ENCODE results near the gene ZNF33B. TPM values are rescaled to one million over a fixed set of nuclear protein-coding genes. Genes with fewer than 3 reads are reported as not detected.

The ZNF33B gene
- total RNA-seq, 2 experiments from 2014 or later, result 12.6 to 19.9 TPM

GRCh38 chr10:42544945-42545344 is 93.4 kb downstream of the ZNF33B start:
- no TSS peak for BruUV-seq (replicated peaks)
- no peaks in the 10 kb centered on the region for H3K9me2 ChIP-seq (ENCODE audit: insufficient read depth, low read length)

GRCh38 chr10:42543840-42544372 is 94.5 kb downstream of the ZNF33B start:
- H4K20me1 ChIP-seq (ENCODE audit: insufficient read depth, low read length), result no peaks in the 10 kb centered on the region
- peaks cover 71% of the 10 kb centered on the region for H3K36me3 ChIP-seq (ENCODE audit: insufficient read depth, low read length)
- peaks cover 25% of the 10 kb centered on the region; the same call in 1 of the 2 replicates for H3K9me3 ChIP-seq (ENCODE audit: low read length)
- H2AFZ ChIP-seq (ENCODE audit: low read length), result no peak overlapping the region
- TF ChIP-seq CTCF (conservative IDR thresholded peaks at IDR 0.05; ENCODE audit: low read length) (no peak), EZH2phosphoT487 (IDR thresholded peaks at IDR 0.05; ENCODE audit: borderline replicate concordance, low read depth, low read length) (no peak)
- DNase-seq (ENCODE audit: low spot score), result no peak
- no peak overlapping the region for H3K4me3 ChIP-seq (ENCODE audit: low read depth, low read length, poor library complexity, severe bottlenecking)
- H3K79me2 ChIP-seq (ENCODE audit: insufficient read depth, low read depth, low read length), result peaks cover 21% of the 10 kb centered on the region; the same call in 1 of the 2 replicates
- H3K27ac ChIP-seq (ENCODE audit: low read depth, low read length, poor library complexity, severe bottlenecking), result no peak overlapping the region
- BruUV-seq (replicated peaks), result no TSS peak
- intact Hi-C loops (cut with micrococcal nuclease; ENCODE audit: unreplicated experiment), result no loop called here
- CTCF ChIA-PET (ENCODE audit: unreplicated experiment), result no interaction called here
- no peak overlapping the region for H3K4me2 ChIP-seq (ENCODE audit: low read length)
- POLR2A ChIA-PET, result interaction anchor here (0.6 kb wide), 1 partner anchor 90 kb away, joined by 3 read pairs; no protein-coding TSS in a partner anchor
- no peaks in the 10 kb centered on the region for H3K9me2 ChIP-seq (ENCODE audit: insufficient read depth, low read length)
- H3K4me1 ChIP-seq (ENCODE audit: insufficient read depth, low read length, poor library complexity, severe bottlenecking), result no peaks in the 10 kb centered on the region

More at GRCh38 chr10:42544945-42545344, 93.4 kb downstream of the ZNF33B start:
- no peak overlapping the region for H2AFZ ChIP-seq (ENCODE audit: low read length)
- H3K36me3 ChIP-seq (ENCODE audit: insufficient read depth, low read length), result peaks cover 69% of the 10 kb centered on the region
- peaks cover 25% of the 10 kb centered on the region; the same call in 1 of the 2 replicates for H3K9me3 ChIP-seq (ENCODE audit: low read length)
- no peak overlapping the region for H3K4me2 ChIP-seq (ENCODE audit: low read length)
- TF ChIP-seq CTCF (conservative IDR thresholded peaks at IDR 0.05; ENCODE audit: low read length), result no peak
- no peak for TF ChIP-seq EZH2phosphoT487 (IDR thresholded peaks at IDR 0.05; ENCODE audit: borderline replicate concordance, low read depth, low read length)
- peaks cover 2% of the 10 kb centered on the region for H3K4me1 ChIP-seq (ENCODE audit: insufficient read depth, low read length, poor library complexity, severe bottlenecking)
- CTCF ChIA-PET (ENCODE audit: unreplicated experiment), result no interaction called here
- no peak for DNase-seq (ENCODE audit: low spot score)
- peaks cover 20% of the 10 kb centered on the region; the same call in 1 of the 2 replicates for H3K79me2 ChIP-seq (ENCODE audit: insufficient read depth, low read depth, low read length)
- intact Hi-C loops (cut with micrococcal nuclease; ENCODE audit: unreplicated experiment), result no loop called here
- no peak overlapping the region for H3K4me3 ChIP-seq (ENCODE audit: low read depth, low read length, poor library complexity, severe bottlenecking)
- POLR2A ChIA-PET, result interaction anchor here (0.9 to 1.0 kb wide), 2 partner anchors 9 to 21 kb away, joined by 3 to 4 read pairs; no protein-coding TSS in a partner anchor
- no peaks in the 10 kb centered on the region for H4K20me1 ChIP-seq (ENCODE audit: insufficient read depth, low read length)
- no peak overlapping the region for H3K27ac ChIP-seq (ENCODE audit: low read depth, low read length, poor library complexity, severe bottlenecking)

Small RNAs within 50 kb of the gene (small RNA-seq; reads per million reads assigned to genes)
- gene AL022345.1 (not detected), gene AL022345.2 (not detected), gene AL022345.3 (not detected), gene FXYD6P1 (not detected), gene RNU6-1170P (not detected)

Other genes with a start within 250 kb of the ZNF33B start
- gene BMS1, start 144.2 kb upstream of the ZNF33B start, total RNA-seq (2014; rRNA removed; shearing (Covaris generic)), result 14.9 and 17.3 TPM in 2 replicates
- 16.0 and 20.2 TPM in 2 replicates for gene BMS1, start 144.2 kb upstream of the ZNF33B start, total RNA-seq (2022)

Data from OCI-LY7 (cell line).